Mucosa of stomach (tissue), 1 donor: ENCODE data around the gene ZNF132.
A peak's percentile ranks its signal among the peaks of the same experiment; 100 is the strongest.

ENCODE experiments used
- H3K27me3 ChIP-seq: one replicate; pipeline ENCODE4 v1.7.0; 2013; ENCODE audit warnings: mild to moderate bottlenecking, low read length; ENCODE audit not compliant: control insufficient read depth, insufficient read depth
- H3K36me3 ChIP-seq: one replicate; pipeline ENCODE4 v1.7.0; 2013; ENCODE audit warnings: low read length; ENCODE audit not compliant: control insufficient read depth, insufficient read depth
- H3K4me1 ChIP-seq: one replicate; pipeline ENCODE4 v1.7.0; 2013; ENCODE audit warnings: mild to moderate bottlenecking, low read length; ENCODE audit not compliant: control insufficient read depth, insufficient read depth
- H3K4me3 ChIP-seq: one replicate; pipeline ENCODE4 v1.7.0; 2013; ENCODE audit warnings: low read length
- H3K9ac ChIP-seq: one replicate; pipeline ENCODE4 v1.7.0; 2013; ENCODE audit warnings: mild to moderate bottlenecking, low read length, moderate library complexity
- H3K9me3 ChIP-seq: one replicate; pipeline ENCODE4 v1.7.0; 2013; ENCODE audit warnings: mild to moderate bottlenecking, low read length, moderate library complexity; ENCODE audit not compliant: control insufficient read depth
- donor health status: Pancreatic carcinoma.

The ZNF132 gene

GRCh38 chr19:58388175-58388526 lies 51.8 kb downstream of the ZNF132 start:
- Histone ChIP-seq H3K9ac (no peak overlapping the region), H3K4me3 (peak overlapping the region; percentile 79), H3K9me3 (no peaks in the 10 kb centered on the region), H3K36me3 (peaks cover 6% of the 10 kb centered on the region), H3K4me1 (peaks cover 23% of the 10 kb centered on the region), H3K27me3 (no peaks in the 10 kb centered on the region)

DNA sequence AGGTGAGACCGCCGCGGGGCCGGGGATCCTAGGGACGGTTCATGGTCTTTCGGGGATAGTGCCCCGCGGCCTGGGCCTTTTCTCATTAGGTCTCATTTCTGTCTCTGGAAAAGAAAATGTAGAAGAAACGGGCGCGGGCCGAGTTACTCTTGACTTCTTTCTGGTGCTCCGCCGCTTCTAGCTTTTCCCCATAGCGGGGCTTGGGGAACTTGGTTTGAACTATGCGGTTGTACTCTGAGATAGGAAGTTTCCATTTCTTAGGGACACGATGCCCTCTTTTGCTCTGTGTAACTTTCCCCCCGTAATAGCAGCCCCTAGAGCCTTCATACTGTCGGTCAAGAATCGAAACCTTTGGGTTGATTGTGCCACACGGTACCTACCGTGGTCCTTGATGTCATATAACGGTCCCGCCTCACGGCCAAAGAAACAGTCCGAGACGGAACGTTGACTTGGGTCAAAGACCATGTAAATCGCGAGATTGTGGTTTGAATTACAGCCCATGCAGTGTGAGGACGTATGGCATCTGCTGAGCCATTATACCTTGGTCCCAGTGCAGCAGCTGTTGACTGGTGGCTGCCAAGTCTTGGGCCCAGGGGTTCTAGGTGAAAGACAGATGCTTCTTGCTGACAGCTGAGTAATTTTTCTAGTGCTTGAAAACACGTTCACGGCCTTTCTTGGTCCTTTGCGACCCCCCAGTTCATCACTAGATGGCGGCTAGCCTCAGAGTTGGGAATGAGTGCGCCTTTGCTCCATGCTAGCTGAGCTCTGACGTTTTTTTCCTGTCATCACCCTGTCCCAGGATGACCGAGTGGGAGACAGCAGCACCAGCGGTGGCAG lies 52.4 kb downstream of the ZNF132 start:
- no peaks in the 10 kb centered on the region for H3K27me3 ChIP-seq
- peaks cover 23% of the 10 kb centered on the region for H3K4me1 ChIP-seq

DNA sequence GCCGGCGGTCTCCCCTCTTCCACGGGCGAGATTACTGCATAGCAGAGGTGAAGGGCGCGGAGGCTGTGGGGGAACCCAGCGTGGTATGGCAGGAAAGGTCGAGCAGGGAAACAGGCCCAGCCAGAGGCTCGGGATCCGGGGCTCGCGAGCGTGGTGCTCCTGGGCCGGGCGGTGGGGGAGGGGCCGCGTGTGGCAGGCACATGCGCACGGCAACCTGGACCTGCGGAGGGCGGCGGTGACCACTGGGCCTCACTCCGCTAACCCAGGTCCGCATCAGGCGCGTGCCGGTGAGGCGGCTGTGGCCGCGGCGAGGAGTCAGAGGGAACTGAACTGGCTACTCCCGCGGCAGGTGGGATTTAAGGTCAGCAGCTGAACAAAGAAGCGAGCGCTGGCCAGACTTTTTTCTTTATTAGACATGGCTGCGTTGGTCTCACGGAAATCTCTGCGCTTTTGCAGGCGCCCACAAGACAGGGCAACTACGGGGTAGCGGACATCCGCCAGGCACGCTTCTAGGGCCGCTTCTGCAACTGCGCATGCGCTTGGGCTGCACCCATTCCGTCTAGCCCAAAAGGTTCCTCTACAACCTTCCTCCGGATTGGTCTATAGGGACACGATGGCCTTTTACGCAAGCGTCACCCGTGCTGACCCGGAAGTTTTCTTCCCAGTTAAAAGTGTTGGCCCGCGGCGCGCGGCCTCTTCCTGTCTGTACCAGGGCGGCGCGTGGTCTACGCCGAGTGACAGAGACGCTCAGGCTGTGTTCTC lies 53.2 kb downstream of the ZNF132 start, which contains the start of gene RPS5:
Gene RPS5, plus strand, starts transcription at position 694 of the 762 bp plus-strand sequence. CDS start 869 bp downstream, outside the sequence.
- Histone ChIP-seq H3K27me3 (no peaks in the 10 kb centered on the region), H3K9ac (peak within 1 kb of the TSS; percentile 92), H3K4me3 (peak within 1 kb of the TSS; percentile 79), H3K9me3 (no peaks in the 10 kb centered on the region), H3K4me1 (peaks cover 31% of the 10 kb centered on the region), H3K36me3 (no peaks in the 10 kb centered on the region)

More for the DNA sequence above, 52.4 kb downstream of the ZNF132 start:
- Histone ChIP-seq H3K36me3 (no peaks in the 10 kb centered on the region), H3K9ac (peak overlapping the region; percentile 92), H3K9me3 (no peaks in the 10 kb centered on the region), H3K4me3 (peak overlapping the region; percentile 79)

- H3K9me3 ChIP-seq: no peaks in the 10 kb centered on the region
- H3K4me1 ChIP-seq: peaks cover 34% of the 10 kb centered on the region
- H3K36me3 ChIP-seq: no peaks in the 10 kb centered on the region
- no peaks in the 10 kb centered on the region for H3K27me3 ChIP-seq
- peak overlapping the region; percentile 92 for H3K9ac ChIP-seq
- H3K4me3 ChIP-seq: peak overlapping the region; percentile 79
Measured at GRCh38 chr19:58385891-58386575, 53.9 kb downstream of the ZNF132 start.

DNA sequence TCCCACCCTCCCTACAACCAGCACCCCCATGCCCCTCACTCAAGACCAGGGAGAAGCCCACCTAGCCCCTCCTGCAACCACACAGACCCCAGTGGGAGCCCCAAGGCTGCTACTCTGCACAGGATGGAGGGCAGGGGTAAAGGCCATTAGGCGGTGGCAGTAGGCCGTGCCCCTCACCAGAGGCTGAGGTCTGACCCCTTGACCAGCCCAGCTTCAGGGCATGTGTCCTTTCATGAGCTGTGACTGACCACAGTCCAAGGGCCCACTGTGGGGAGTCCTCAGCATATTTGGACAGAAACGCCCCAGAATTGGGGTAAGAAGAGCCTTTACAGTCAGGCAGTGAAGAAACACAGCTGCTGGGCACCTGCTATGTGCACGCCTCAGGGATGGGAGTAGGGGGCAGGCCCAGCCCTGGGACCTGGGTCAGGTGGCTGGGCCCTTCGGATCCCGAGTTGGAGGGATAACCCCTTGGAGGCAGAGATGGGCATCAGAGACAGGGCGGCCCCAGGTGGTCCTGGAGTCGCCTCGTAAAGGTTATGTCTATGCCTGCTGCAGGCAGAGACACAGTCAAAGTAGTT lies 54.6 kb downstream of the ZNF132 start:
- Histone ChIP-seq H3K4me3 (peak overlapping the region; percentile 79), H3K9ac (peak overlapping the region; percentile 92), H3K36me3 (no peaks in the 10 kb centered on the region), H3K27me3 (no peaks in the 10 kb centered on the region), H3K4me1 (peaks cover 34% of the 10 kb centered on the region), H3K9me3 (no peaks in the 10 kb centered on the region)

- H3K36me3 ChIP-seq: no peaks in the 10 kb centered on the region
- H3K4me3 ChIP-seq: no peak overlapping the region
- peaks cover 37% of the 10 kb centered on the region for H3K4me1 ChIP-seq
- no peaks in the 10 kb centered on the region for H3K27me3 ChIP-seq
- no peak overlapping the region for H3K9ac ChIP-seq
- no peaks in the 10 kb centered on the region for H3K9me3 ChIP-seq
Measured at GRCh38 chr19:58382997-58383603, 56.9 kb downstream of the ZNF132 start.
